HepG2 (cell line): ENCODE results near the gene NFKB2. TPM values are rescaled to one million over a fixed set of nuclear protein-coding genes. Genes with fewer than 3 reads are reported as not detected.

ENCODE experiments used
- EEA1 ChIP-seq: sonication (generic); formaldehyde crosslinking; IDR thresholded peaks from 2 replicates; pipeline ENCODE4 v1.5.1; 2020; ENCODE audit warnings: mild to moderate bottlenecking, missing genetic modification reagents, borderline replicate concordance
- FOXK1 ChIP-seq: sonication (generic); formaldehyde crosslinking; IDR thresholded peaks from 2 replicates; pipeline ENCODE4 v1.4.0; 2020; ENCODE audit warnings: low read depth, missing genetic modification reagents, borderline replicate concordance
- MNT ChIP-seq: fragments of 450-650 bp; IDR thresholded peaks from 2 replicates; pipeline ENCODE4 v1.6.1; 2016
- SP5 ChIP-seq: IDR thresholded peaks from 2 replicates; pipeline ENCODE4 v1.6.1; 2016; ENCODE audit warnings: low read depth, borderline replicate concordance
- UBTF ChIP-seq: sonication (generic); formaldehyde crosslinking; IDR thresholded peaks from 2 replicates; pipeline ENCODE4 v1.4.0; 2020; ENCODE audit warnings: mild to moderate bottlenecking, missing genetic modification reagents
- ZFP90 ChIP-seq: sonication (generic); formaldehyde crosslinking; IDR thresholded peaks from 2 replicates; pipeline ENCODE4 v1.8.0; 2022; ENCODE audit warnings: missing genetic modification reagents, mild to moderate bottlenecking, inconsistent platforms, borderline replicate concordance
- ZNF18 ChIP-seq: sonication (generic); formaldehyde crosslinking; IDR thresholded peaks from 2 replicates; pipeline ENCODE4 v1.8.0; 2022; ENCODE audit warnings: mild to moderate bottlenecking, missing genetic modification reagents; ENCODE audit not compliant: insufficient replicate concordance
- ZNF280D ChIP-seq: sonication (generic); formaldehyde crosslinking; IDR thresholded peaks from 2 replicates; pipeline ENCODE4 v1.5.1; 2020; ENCODE audit warnings: mild to moderate bottlenecking, missing genetic modification reagents
- ZNF33A ChIP-seq: sonication (generic); formaldehyde crosslinking; IDR thresholded peaks from 2 replicates; pipeline ENCODE4 v1.5.1; 2020; ENCODE audit warnings: missing genetic modification reagents, mild to moderate bottlenecking, moderate library complexity, borderline replicate concordance
- ZNF513 ChIP-seq: sonication (generic); formaldehyde crosslinking; conservative IDR thresholded peaks from 2 replicates; pipeline ENCODE4 v1.5.0; 2020; ENCODE audit warnings: missing genetic modification reagents
- ZNF597 ChIP-seq: sonication (generic); formaldehyde crosslinking; IDR thresholded peaks from 2 replicates; pipeline ENCODE4 v1.5.0; 2020; ENCODE audit warnings: missing genetic modification reagents
- ZNF687 ChIP-seq: sonication (generic); formaldehyde crosslinking; IDR thresholded peaks from 2 replicates; pipeline ENCODE4 v1.5.1; 2020; ENCODE audit warnings: mild to moderate bottlenecking, missing genetic modification reagents, moderate library complexity
- polyA plus RNA-seq, 8 experiments: library from polyadenylated mRNA; depleted of rRNA in 3 of 8; stranded (reverse) in 7 of 8; unstranded in 1 of 8; fragments of >200 nt; fragmentation: Illumina TruSeq in 4 of 8; extraction: Trizol in 4 of 8; gene quantifications; 2 replicates each; pipeline versions ENCODE4 v1.2.1 to v1.2.3, GENCODE V29; 2011 to 2016; ENCODE audit warnings: low read depth in 4 of 8, missing spikeins in 1 of 8, mixed read lengths in 1 of 8; ENCODE audit not compliant: insufficient read depth in 1 of 8
- total RNA-seq, 5 experiments: library from RNA; depleted of rRNA; stranded (reverse); fragments of >200 nt; fragmentation: Illumina TruSeq; extraction: Trizol; gene quantifications; 2 replicates each; pipeline ENCODE4 v1.2.3, GENCODE V29; 2016; ENCODE audit warnings: low read depth in 1 of 5

Gene NFKB2
- total and polyA plus RNA-seq, 2 of the 13 experiments (the other 11 are each of a cell fraction or from before 2014, with no cell fraction given) = 7.7 to 12.5 TPM

- TF ChIP-seq ZNF687 (CRISPR knock-in tag) = peak; percentile 19; the same call in 1 of the 2 replicates
- TF ChIP-seq ZFP90 (CRISPR knock-in tag) = 0 out of 2 replicates have a peak, but pooled peaks have one; percentile 11
- no peak for TF ChIP-seq UBTF (CRISPR knock-in tag)
- TF ChIP-seq ZNF513 (CRISPR knock-in tag) = no peak
- peak; percentile 33 for TF ChIP-seq ZNF18 (CRISPR knock-in tag)
- no peak for TF ChIP-seq MNT
- TF ChIP-seq ZNF597 = no peak
- no peak for TF ChIP-seq FOXK1
- TF ChIP-seq ZNF33A (CRISPR knock-in tag) = no peak
- TF ChIP-seq EEA1 (CRISPR knock-in tag) = no peak
- TF ChIP-seq ZNF280D (CRISPR knock-in tag) = no peak
- no peak for TF ChIP-seq SP5 (CRISPR knock-in tag)
Measured at GRCh38 chr10:102433619-102434046, 38.1 kb downstream of the NFKB2 start (continued).
